ENCODE results near the gene STIM2. TPM values are rescaled to one million over a fixed set of nuclear protein-coding genes. Genes with fewer than 3 reads are reported as not detected.

Gene STIM2
- total and polyA plus RNA-seq, 2 donors (not counting 3 experiments of a cell fraction or from before 2014, with no cell fraction given): 21.0 to 21.2 TPM

- H3K9me1 ChIP-seq (replicated peaks; ENCODE audit: control insufficient read depth, extremely low read depth, insufficient read depth, low read length): no peaks in the 10 kb centered on the region
- ChIA-PET POLR2A (no interaction called here), CTCF (interaction anchor here (1.1 to 1.6 kb wide), 4 partner anchors 24 to 289 kb away, joined by 3 to 6 read pairs (median 4); no protein-coding TSS in a partner anchor)
- peaks cover 27% of the 10 kb centered on the region for H3K4me1 ChIP-seq (ENCODE audit: control insufficient read depth, extremely low read depth, insufficient read depth, low read length)
- peak overlapping the region; percentile 98 for H3K4me2 ChIP-seq (ENCODE audit: insufficient read depth, low read length)
- peak overlapping the region; percentile 78 to 84 (median 82) for H3K4me3 ChIP-seq (replicated peaks in 1 of 3; ENCODE audit: insufficient read depth in 1 of 3, low read depth in 1 of 3, low read length in 3 of 3)
- H3K27me3 ChIP-seq (ENCODE audit: control insufficient read depth in 2 of 2, insufficient read depth in 2 of 2, low read length in 2 of 2): peaks cover 2 to 12% of the 10 kb centered on the region in 2 experiments
- FAIRE-seq: no peak
- H3K9me3 ChIP-seq (replicated peaks; ENCODE audit: control insufficient read depth, insufficient read depth, low read length): no peaks in the 10 kb centered on the region
- no peaks in the 10 kb centered on the region for H3K36me3 ChIP-seq (ENCODE audit: control insufficient read depth in 2 of 2, extremely low read depth in 1 of 2, insufficient read depth in 2 of 2, low read length in 2 of 2)
- peak; percentile 6 for DNase-seq (ENCODE audit: low read depth, low spot score)
- no peak for TF ChIP-seq MAX (IDR thresholded peaks at IDR 0.05; ENCODE audit: insufficient read depth, insufficient read length)
- TF ChIP-seq EZH2 (IDR thresholded peaks at IDR 0.05; ENCODE audit: borderline replicate concordance, low read depth, low read length, severe bottlenecking): no peak
- no peak for TF ChIP-seq POLR2A (IDR thresholded peaks at IDR 0.05; ENCODE audit: low read depth, low read length)
- TF ChIP-seq GATA2 (IDR thresholded peaks at IDR 0.05; ENCODE audit: insufficient read depth, insufficient read length, low read depth, low read length): no peak
- no peak for TF ChIP-seq JUN (IDR thresholded peaks at IDR 0.05; ENCODE audit: borderline replicate concordance, insufficient read depth, insufficient read length, low read depth)
- TF ChIP-seq FOS (IDR thresholded peaks at IDR 0.05; ENCODE audit: borderline replicate concordance, insufficient read depth, low read length): no peak
- TF ChIP-seq POLR2AphosphoS5 (IDR thresholded peaks at IDR 0.05; ENCODE audit: insufficient read depth, low read depth, low read length): no peak
- TF ChIP-seq CTCF (IDR thresholded peaks at IDR 0.05; ENCODE audit: extremely low read depth in 1 of 2, insufficient read depth in 1 of 2, low read depth in 1 of 2, low read length in 2 of 2): no peak
- no peak for TF ChIP-seq MYC (IDR thresholded peaks at IDR 0.05; ENCODE audit: low read depth, low read length)
- no peak overlapping the region for H3K27ac ChIP-seq (ENCODE audit: insufficient read depth, low read depth, low read length)
- intact Hi-C loops (cut with micrococcal nuclease): no loop called here
- H4K20me1 ChIP-seq (replicated peaks; ENCODE audit: control insufficient read depth, extremely low read depth, insufficient read depth, low read length): no peaks in the 10 kb centered on the region
- peak overlapping the region; percentile 97 for H2AFZ ChIP-seq (ENCODE audit: low read depth, low read length)
- no TSS peak for BruUV-seq (replicated peaks)
- peaks cover 3% of the 10 kb centered on the region for H3K79me2 ChIP-seq (ENCODE audit: control insufficient read depth, insufficient read depth, low read length)
- dilution Hi-C loops (cut with MboI; ENCODE audit: extremely low pct_ligation_motif_present, low sequenced_read_pairs): no loop called here
- H3K9ac ChIP-seq (replicated peaks; ENCODE audit: extremely low read depth, insufficient read depth, low read length): no peak overlapping the region
These were observed 3.7 kb upstream of the STIM2 start for GRCh38 chr4:26856906-26857277.

Data from endothelial cell of umbilical vein (primary cell).